H1 (cell line): ENCODE data around the gene PIMREG. TPM values are rescaled to one million over a fixed set of nuclear protein-coding genes. Genes with fewer than 3 reads are reported as not detected.

ENCODE experiments used
- HDAC6 ChIP-seq: IDR thresholded peaks from one replicate; pipeline ENCODE4 v1.7.1; 2012; ENCODE audit warnings: low read depth, mild to moderate bottlenecking, inconsistent platforms, low read length, moderate library complexity
- NRF1 ChIP-seq: IDR thresholded peaks from 2 replicates; pipeline ENCODE4 v1.6.1; 2011; ENCODE audit warnings: mild to moderate bottlenecking, low read depth, low read length, improper control_type of control experiment
- RAD21 ChIP-seq, 2 experiments: IDR thresholded peaks in 1 of 2; conservative IDR thresholded peaks in 1 of 2; 2 replicates each; pipeline ENCODE4 v1.6.1; 2011; ENCODE audit warnings: low read depth in 2 of 2, low read length in 2 of 2, improper control_type of control experiment in 1 of 2, inconsistent platforms in 1 of 2, mild to moderate bottlenecking in 1 of 2, moderate library complexity in 1 of 2
- YY1 ChIP-seq: IDR thresholded peaks from 2 replicates; pipeline ENCODE4 v1.6.1; 2011; ENCODE audit warnings: low read depth, mild to moderate bottlenecking, low read length
- polyA plus RNA-seq, 7 experiments: library from polyadenylated mRNA; depleted of rRNA in 3 of 7; stranded (reverse) in 5 of 7; unstranded in 2 of 7; fragments of >200 nt in 5 of 7; fragments of 200-250 nt in 2 of 7; gene quantifications; 1 replicate in 5 of 7; 2 replicates in 1 of 7; 4 replicates in 1 of 7; pipeline versions ENCODE4 v1.2.1 to v1.2.3, GENCODE V29; 2011 to 2013; ENCODE audit warnings: missing spikeins in 2 of 7, mixed read lengths in 2 of 7
- total RNA-seq: library from RNA; stranded (reverse); fragmentation: NEBNext Ultra II Directional; extraction: Animal tissue kit (Norgen Biotek cat#: 25700); gene quantifications from 2 replicates; pipeline ENCODE4 v1.2.1, GENCODE V29; 2021

PIMREG gene
- total and polyA plus RNA-seq, 2 of the 8 experiments (the other 6 are each of a cell fraction or from before 2014, with no cell fraction given), result 133 to 148 TPM

GRCh38 chr17:6421700-6422604 lies 22.3 kb upstream of the PIMREG start (continued):
- peak; percentile 99 to 100 for TF ChIP-seq RAD21 (IDR thresholded peaks at IDR 0.05 in 1 of 2, conservative IDR thresholded peaks at IDR 0.05 in 1 of 2; ENCODE audit: low read depth in 2 of 2, low read length in 2 of 2)
- no peak for TF ChIP-seq NRF1
- TF ChIP-seq YY1, result peak; percentile 87
- no peak for TF ChIP-seq HDAC6
